ENCODE data around the gene CMC1. TPM values are rescaled to one million over a fixed set of nuclear protein-coding genes. Genes with fewer than 3 reads are reported as not detected.

CMC1 gene
- total RNA-seq, 2 experiments from 2014 or later, result 22.4 to 29.0 TPM

DNA sequence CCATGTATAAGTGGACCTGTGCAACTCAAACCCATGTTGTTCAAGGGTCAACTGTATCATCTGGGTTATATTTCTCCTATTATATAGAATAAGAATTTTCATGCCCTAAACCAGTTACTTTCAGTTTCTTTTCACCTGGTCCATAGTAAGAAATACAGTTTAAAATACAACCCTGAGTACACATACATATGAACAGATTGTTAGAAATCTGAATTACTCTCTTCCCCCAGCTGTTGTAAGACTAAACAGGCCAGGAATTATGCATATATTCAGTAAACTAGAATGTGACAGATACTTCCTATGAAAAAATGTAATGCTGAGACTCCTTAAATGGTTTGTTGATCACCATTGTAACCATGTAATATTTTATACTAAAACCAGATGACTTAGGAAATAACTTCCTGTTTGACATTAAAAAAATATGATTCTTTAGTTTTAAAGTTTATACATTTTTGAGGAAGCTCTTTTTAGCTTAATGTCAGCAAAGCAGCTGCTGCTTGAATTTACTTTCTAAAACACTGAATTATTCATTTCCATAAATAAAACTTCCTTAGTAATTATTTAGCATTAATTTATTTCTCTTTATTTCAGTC, 54.6 kb downstream of the CMC1 start:
- TF ChIP-seq, protein P1, sequence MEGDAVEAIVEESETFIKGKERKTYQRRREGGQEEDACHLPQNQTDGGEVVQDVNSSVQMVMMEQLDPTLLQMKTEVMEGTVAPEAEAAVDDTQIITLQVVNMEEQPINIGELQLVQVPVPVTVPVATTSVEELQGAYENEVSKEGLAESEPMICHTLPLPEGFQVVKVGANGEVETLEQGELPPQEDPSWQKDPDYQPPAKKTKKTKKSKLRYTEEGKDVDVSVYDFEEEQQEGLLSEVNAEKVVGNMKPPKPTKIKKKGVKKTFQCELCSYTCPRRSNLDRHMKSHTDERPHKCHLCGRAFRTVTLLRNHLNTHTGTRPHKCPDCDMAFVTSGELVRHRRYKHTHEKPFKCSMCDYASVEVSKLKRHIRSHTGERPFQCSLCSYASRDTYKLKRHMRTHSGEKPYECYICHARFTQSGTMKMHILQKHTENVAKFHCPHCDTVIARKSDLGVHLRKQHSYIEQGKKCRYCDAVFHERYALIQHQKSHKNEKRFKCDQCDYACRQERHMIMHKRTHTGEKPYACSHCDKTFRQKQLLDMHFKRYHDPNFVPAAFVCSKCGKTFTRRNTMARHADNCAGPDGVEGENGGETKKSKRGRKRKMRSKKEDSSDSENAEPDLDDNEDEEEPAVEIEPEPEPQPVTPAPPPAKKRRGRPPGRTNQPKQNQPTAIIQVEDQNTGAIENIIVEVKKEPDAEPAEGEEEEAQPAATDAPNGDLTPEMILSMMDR (IDR thresholded peaks at IDR 0.05), result no peak
- no peaks in the 10 kb centered on the region for H3K27me3 Mint-ChIP-seq
- H3K4me3 Mint-ChIP-seq, result no peak overlapping the region
- peaks cover 24% of the 10 kb centered on the region for H3K4me1 Mint-ChIP-seq (ENCODE audit: low read depth)
- ChIA-PET POLR2A (no interaction called here), CTCF (interaction anchor here (2.2 kb wide), 1 partner anchor 8 kb away, joined by 7 read pairs; no protein-coding TSS in a partner anchor)
- DNase-seq (no peak), ATAC-seq (no peak)
- H3K27ac Mint-ChIP-seq, result no peak overlapping the region
- no peaks in the 10 kb centered on the region for H3K9me3 Mint-ChIP-seq
- H3K36me3 Mint-ChIP-seq (ENCODE audit: low read depth), result peaks cover 9% of the 10 kb centered on the region
- intact Hi-C loops (cut with micrococcal nuclease), result no loop called here

DNA sequence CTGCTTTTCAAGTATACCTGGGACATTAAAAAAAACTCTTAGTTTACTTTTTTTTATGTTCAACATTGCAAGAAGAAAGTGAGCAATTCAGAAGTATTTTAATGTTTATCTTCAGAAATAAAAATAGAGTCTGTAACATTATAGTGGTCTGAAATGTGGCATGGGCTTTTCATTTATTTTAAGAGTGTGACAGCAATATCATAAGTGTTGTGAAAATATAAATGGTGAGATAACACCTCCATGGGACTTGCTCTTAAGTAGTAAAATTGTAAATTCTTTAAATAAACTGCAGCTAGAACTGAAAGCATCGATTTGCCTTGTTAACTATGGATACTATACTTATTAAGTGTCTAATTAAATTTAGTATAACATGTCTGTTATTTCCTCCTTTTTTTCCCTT, 58.3 kb downstream of the CMC1 start:
- TF ChIP-seq, protein P1 (IDR thresholded peaks at IDR 0.05), result no peak
- Mint-ChIP-seq H3K27me3 (no peaks in the 10 kb centered on the region), H3K27ac (no peak overlapping the region), H3K4me1 (ENCODE audit: low read depth) (peaks cover 16% of the 10 kb centered on the region), H3K9me3 (no peaks in the 10 kb centered on the region), H3K36me3 (ENCODE audit: low read depth) (peaks cover 6% of the 10 kb centered on the region), H3K4me3 (no peak overlapping the region)
- intact Hi-C loops (cut with micrococcal nuclease), result no loop called here
- ChIA-PET POLR2A (no interaction called here), CTCF (interaction anchor here (0.6 to 1.3 kb wide), 2 partner anchors 12 to 15 kb away, joined by 3 read pairs; no protein-coding TSS in a partner anchor)
- ATAC-seq (no peak), DNase-seq (no peak)

DNA sequence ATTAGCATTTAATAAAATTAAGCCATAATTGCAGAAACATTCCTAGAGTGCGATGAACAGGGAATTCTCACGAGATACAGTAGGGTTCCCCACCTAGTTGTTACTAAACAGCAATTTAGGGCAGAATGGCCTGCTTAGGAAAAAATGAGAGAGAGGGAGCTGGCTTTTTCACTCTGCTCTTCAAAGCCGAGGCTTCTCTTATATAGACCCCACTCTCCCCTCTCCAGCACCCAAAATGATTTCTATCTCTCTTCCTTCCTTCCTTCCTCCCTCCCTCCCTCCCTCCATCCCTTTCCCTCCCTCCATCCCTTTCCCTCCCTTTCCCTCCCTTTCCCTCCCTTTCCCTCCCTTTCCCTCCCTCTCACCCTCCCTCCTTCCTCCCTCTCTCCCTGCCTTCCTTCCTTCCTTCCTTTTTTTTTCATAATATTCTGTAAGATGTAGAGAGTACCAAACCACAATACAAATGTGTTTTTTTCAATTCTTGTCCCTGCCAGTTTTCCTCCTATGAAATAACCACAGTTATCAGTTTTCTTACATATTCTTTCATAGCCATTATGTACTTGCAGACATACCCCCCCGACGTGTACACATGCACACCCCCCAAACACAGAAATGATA, 59.0 kb downstream of the CMC1 start:
- Mint-ChIP-seq H3K4me3 (no peak overlapping the region), H3K27ac (no peak overlapping the region), H3K36me3 (ENCODE audit: low read depth) (peaks cover 7% of the 10 kb centered on the region), H3K27me3 (no peaks in the 10 kb centered on the region), H3K9me3 (no peaks in the 10 kb centered on the region), H3K4me1 (ENCODE audit: low read depth) (peaks cover 10% of the 10 kb centered on the region)
- POLR2A ChIA-PET, result no interaction called here
- intact Hi-C loops (cut with micrococcal nuclease), result no loop called here
- DNase-seq (no peak), ATAC-seq (no peak)
- TF ChIP-seq, protein P1 (IDR thresholded peaks at IDR 0.05), result no peak
- CTCF ChIA-PET, result no interaction called here

DNA sequence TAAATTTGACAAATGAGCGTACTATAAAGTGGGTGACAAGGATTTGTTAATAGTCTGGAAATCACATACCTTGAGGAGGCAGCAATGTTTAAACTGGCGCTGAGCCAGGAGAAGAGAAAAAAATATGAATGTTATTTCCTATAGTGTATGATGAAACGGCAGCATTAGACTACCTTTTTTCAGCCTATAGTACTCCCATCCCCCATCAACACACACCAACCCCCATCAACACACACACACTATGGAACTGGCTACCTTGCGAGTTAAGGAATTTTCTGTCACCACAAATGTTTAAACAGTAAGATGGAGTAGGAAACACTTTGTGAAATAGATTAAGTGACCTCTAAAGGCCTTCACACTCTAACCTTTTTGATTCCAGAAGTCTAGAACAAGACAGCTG, 60.3 kb downstream of the CMC1 start:
- ATAC-seq (no peak), DNase-seq (no peak)
- intact Hi-C loops (cut with micrococcal nuclease), result no loop called here
- Mint-ChIP-seq H3K27me3 (no peaks in the 10 kb centered on the region), H3K27ac (no peak overlapping the region), H3K4me3 (no peak overlapping the region), H3K9me3 (no peaks in the 10 kb centered on the region), H3K36me3 (ENCODE audit: low read depth) (peaks cover 9% of the 10 kb centered on the region), H3K4me1 (ENCODE audit: low read depth) (peaks cover 5% of the 10 kb centered on the region)
- TF ChIP-seq, protein P1 (IDR thresholded peaks at IDR 0.05), result no peak
- ChIA-PET POLR2A (no interaction called here), CTCF (no interaction called here)

DNA sequence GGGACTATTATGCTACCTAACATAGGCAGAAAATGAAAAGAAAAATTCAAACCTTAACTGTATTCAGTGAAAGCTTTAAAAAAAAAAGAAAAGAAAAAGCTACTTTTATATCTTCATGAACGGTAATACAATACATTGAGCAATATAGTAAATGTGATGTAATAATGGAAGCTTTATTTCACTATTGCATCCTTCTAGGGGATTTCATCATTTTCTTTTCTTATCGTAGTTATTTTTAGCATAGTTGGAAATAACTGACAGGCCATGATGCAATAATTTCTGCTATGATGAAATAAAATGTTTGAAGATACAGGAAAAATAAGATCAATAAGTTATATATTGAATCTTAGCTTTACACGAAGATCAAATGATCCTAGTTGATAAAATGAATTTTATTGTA, 66.8 kb downstream of the CMC1 start:
- Mint-ChIP-seq H3K4me1 (ENCODE audit: low read depth) (peaks cover 10% of the 10 kb centered on the region), H3K27ac (no peak overlapping the region), H3K9me3 (no peaks in the 10 kb centered on the region), H3K4me3 (no peak overlapping the region), H3K36me3 (ENCODE audit: low read depth) (peaks cover 9% of the 10 kb centered on the region), H3K27me3 (no peaks in the 10 kb centered on the region)
- intact Hi-C loops (cut with micrococcal nuclease), result no loop called here
- DNase-seq, result no peak
- ATAC-seq, result no peak
- TF ChIP-seq, protein P1 (IDR thresholded peaks at IDR 0.05), result no peak
- ChIA-PET CTCF (interaction anchor here (0.9 kb wide), 1 partner anchor 987 kb away, joined by 3 read pairs; no protein-coding TSS in a partner anchor), POLR2A (no interaction called here)
